GM18870 (cell line): ENCODE measurements around the gene ENKUR.

ENCODE experiments used
- ATAC-seq: cut with Tn5 transposase; IDR thresholded peaks from one replicate; pipeline ENCODE4 v1.9.1; 2021; ENCODE audit warnings: moderate library complexity; ENCODE audit not compliant: unreplicated experiment

The ENKUR gene, protein sequence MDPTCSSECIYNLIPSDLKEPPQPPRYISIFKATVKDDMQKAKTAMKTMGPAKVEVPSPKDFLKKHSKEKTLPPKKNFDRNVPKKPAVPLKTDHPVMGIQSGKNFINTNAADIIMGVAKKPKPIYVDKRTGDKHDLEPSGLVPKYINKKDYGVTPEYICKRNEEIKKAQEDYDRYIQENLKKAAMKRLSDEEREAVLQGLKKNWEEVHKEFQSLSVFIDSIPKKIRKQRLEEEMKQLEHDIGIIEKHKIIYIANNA

DNA sequence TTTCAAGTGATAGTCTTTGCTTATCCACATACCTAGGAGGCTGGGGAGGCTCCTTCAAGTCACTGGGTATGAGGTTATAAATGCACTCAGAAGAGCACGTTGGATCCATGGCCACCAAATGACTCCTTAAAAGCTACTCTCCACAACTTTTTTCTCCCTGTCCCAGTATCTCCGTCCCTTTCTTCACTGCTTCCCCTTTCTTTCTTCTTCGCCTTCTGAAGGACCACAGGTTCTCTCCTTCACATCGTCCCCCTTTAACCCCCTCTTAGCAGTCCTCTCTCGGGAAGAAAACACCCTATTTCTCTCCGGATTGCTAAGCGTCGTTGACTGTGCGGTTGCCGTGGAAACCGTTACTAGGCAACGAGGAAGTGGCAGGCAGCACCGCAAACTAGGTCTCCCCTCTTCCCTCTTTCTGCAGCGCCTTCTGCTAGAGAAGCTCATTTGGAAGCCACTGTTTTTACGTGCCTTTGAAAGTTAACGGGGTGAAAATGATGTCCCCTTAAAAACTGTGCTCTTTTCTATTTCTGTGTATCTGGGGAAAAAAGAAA, at the start of gene ENKUR:
TSS of gene ENKUR (minus strand) at position 331 of the 548 bp plus-strand sequence. CDS start at position 109, 222 bp downstream.
- ATAC-seq, result peak; percentile 74

DNA sequence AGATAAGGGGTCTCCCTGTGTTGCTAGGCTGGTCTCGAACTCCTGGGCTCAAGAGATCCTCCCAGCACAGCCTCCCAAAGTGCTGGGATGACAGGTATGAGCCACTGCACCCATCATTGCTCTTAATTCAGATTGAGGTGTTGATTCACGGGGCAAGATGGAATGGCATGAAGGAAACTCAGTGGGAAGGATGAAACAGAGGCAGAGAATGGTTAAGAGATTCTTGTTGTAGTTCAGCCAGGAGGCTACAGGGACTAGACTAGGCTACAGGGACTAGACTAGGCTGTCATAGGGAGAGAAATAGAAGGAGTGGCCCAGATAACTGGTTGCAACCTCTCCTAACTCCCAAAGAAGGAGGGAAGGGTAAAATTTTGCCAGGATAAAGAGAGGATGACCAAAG, 48.4 kb upstream of the ENKUR start:
- ATAC-seq, result no peak

DNA sequence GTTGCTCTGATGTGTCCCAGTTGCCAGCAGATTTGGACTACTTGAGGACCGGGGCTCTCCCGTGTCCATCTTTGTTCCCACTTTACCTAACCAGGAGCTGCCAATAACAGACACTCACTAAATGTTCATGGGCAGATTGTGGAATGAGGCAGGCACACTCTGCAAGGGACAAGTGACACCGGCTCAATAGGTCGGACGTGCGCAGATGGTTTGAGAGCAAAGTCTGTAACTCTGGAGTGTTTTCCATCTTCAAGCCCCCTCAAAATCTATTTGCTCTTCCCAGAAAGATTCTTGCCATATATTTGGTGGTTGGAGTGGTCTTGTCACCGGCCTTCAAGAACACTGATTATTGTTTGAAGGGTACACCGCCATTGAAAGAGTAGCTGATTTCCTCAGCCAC, 47.7 kb upstream of the ENKUR start:
- no peak for ATAC-seq

DNA sequence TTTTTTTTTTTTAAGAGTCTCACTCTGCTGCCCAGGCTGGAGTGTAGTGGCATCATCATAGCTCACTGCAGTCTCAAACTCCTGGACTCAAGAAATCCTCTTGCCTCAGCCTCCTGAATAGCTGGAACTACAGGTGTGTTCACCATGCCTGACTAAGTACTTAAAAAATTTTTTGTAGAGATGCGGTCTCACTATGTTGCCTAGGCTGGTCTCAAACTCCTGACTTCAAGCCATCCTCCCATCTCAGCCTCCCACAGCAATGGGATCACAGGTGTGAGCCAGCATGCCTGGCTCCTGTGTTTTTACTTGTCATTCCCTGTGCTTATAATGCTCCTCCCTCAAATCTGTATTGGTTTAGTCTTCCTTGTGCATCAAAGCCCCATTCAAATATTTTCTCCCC, 47.2 kb upstream of the ENKUR start:
- no peak for ATAC-seq

DNA sequence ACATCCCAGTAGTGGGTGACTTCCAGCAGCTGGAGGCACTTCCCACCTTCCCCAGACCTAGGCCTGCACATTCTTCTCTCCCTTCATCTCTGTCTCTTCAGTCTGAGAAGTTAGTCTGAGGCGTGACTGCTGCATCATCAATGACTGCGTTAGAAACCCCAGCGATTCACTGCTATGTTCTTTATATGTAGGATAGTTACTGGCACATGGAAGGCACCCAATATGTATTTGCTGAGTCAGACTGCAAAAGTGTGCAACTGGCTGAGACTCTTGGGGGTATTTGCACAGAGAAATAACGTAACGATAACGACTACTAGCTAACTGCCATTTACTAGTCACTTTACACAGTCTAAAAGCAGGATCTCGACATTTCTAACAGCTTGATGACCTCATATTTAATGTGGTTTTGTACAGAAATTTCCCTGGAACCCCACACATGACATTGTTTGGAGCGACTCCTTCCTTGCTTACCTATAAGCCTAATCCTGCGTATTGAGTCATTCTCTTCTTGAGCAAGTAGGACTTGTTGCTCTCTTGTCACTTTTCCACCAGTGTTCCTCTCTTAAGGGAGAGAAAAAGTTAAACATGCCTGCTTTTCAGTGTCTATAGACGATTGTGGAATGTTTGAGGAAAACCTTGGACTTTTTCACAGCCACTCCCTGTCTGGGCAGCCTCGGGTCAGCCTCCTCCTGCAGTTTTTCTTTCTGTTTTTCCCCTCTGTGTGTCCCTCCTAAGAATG, 45.9 kb upstream of the ENKUR start:
- ATAC-seq, result no peak

DNA sequence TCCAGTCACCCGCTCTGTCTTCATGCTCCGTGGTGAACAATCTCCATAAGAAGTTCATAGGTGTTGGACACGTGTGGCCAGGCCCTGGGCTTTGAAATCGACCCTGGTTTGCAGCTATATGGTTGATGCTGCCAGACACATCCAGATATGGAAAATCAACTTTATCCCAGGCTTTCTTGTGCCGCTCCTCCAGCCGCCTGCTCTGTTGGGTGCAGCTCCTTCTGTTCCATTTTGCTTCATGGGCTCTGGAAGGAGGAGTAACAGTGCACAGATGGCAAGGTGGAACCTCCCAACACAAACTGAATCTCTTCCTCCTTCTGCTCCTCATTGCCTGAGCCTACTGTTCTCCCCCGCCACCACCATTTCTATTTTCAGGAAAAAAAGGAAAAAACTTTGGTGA, 45.2 kb upstream of the ENKUR start:
- no peak for ATAC-seq

DNA sequence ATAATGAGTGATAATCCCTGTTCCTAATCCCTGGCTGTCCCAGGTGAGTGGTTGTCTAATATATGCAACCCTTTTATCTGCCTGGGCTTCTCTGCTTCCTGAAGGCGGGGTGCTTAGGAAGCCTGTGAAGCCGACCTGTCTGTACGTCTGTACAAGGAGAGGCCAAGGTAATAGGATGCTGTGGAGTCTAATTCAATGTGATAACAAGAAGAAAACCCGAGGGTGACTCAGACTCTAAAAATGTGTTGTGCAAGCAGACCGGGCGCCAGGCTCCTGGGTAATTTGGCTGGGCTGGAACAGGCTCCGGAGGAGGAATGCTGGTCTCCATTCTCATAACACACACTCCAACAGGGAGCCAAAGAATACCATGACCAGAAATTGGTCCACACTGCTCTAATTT, 44.0 kb upstream of the ENKUR start:
- ATAC-seq, result no peak

DNA sequence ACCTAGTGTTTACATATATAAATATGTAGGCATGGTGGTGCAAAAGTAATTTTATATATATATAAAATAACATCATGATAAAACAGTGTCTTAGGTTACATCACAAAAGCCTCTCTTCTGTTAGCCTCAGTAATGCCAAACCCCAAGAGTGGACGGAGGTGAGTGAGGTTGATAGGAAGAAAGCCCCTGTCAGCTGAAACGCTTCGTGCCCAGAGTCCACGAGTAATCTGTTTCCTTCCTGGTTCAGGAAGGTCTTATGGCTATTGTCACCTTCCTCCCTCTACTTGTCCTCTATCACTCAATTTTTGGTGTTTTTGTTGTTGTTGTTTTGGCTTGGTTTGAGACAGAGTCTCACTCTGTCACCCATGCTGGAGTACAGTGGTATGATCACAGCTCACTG, 41.9 kb upstream of the ENKUR start:
- no peak for ATAC-seq

DNA sequence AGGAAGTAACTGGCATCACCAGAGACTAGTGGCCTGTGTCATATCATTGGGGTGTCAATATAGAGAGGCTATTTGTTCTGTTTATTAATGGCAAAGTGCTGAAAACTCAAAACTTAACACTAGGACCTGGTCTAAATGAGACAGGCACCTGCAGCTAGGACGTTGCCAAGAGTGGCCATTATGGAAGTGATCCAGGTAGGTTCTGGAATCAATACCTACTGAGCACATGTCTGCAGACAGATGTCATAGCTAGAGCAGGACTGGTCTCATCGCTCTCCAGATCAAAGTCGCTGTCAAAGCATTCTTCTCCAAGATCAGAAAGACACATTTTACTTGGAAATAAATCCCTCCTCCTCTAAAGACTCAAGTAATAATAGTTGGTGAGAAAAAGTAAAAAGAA, 40.8 kb upstream of the ENKUR start:
- ATAC-seq, result no peak

DNA sequence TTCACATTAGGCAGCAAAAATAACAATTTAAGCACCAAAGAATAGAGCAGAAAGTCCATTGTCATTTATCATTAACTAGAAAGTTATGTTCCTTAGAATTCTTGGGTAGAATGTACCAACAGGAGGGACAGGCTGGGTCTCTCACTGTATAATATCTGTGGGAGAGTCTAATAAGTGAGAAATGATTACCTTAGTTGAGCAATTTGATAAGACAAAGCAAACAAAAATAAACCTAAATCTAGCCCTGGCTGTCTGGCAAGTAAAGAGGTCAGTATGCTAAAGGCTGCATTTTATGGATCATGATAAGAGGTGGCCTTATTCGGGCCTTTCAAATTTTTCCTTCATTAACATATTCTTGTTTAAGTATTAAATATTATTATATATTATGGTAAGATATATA, 36.1 kb upstream of the ENKUR start:
- no peak for ATAC-seq

DNA sequence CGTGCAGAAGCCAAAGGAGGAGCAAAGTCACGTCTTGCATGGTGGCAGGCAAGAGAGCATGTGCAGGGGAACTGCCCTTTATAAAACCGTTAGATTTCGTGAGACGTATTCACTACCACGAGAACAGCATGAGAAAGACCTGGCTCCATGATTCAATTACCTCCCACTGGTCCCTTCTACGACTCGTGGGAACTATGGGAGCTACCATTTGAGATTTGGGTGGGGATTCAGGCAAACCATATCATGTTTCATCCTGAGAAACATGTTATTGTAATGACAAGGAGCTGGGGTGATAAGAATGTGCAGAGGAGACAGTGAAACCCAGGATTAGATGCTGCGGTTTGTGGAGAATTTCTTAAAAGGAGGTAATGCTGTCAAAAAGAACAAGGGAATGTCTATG, 34.4 kb upstream of the ENKUR start:
- ATAC-seq, result no peak

DNA sequence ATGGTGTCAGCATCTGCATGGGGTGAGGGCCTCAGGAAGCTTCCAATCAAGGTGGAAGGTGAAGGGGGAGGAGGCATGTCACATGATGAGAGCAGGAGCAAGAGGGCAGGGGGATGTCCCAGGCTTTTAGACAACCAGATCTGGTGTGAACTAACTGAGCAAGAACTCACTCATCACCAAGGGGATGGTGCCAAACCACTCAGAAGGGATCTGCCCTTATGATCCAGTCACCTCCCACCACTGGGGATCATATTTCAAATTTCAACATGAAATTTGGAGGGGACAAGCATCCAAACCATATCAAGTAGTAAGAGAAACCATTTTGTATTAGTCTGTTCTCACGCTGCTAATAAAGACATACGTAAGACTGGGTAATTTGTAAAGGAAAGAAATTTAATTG, 34.0 kb upstream of the ENKUR start:
- no peak for ATAC-seq

DNA sequence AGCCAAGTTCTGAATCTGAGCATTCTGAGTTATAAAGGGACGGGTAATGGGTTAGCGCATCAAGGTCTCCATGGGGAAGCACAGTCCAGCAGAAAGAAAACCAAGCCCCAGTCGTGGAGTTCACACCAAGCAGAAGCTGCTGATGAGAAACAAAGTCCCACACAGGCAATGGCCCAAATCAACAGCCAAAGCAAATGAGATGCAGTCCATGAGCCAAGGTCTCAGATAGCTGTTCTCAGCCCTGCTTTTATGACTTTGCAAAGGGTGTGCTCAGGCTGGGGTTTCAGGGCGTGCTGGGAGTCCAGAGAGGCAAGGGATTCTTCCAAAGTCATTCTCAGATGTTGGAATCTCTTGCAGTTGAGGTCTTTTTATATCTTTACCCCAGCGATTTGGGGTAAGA, 32.5 kb upstream of the ENKUR start:
- no peak for ATAC-seq

DNA sequence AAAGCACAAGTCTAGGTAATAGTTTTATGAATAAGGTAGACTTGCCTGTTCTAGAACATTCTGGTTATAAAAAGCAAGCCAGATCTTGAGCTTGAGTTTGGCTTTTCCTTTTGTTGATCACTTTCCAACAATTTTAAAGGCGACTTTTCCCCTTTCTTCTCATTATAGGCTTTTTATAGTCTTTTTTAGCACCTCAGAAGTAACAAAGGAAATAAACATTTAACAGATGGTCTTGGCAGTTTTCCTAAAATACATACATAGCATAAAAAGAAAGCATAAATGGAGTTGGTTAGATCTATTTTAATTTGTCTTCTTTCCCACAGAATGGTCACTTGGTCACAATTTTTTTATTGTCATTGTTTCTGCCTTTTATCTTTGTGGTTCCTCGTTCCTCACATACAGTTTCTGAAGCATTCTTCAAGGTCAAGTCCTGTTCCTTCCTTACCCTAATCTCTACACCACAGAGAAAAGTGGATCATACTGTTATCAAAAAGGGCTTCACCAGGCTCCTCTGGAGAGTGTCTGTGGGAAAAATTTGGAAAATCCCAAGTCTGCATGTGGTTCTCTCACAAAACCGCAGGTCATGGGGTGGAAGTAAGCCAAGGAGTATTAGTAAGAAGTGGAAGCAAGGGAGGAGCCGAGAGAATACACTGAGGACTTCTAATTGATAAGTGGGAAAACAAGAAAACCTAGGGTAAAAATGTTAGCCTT, 31.8 kb upstream of the ENKUR start:
- no peak for ATAC-seq

DNA sequence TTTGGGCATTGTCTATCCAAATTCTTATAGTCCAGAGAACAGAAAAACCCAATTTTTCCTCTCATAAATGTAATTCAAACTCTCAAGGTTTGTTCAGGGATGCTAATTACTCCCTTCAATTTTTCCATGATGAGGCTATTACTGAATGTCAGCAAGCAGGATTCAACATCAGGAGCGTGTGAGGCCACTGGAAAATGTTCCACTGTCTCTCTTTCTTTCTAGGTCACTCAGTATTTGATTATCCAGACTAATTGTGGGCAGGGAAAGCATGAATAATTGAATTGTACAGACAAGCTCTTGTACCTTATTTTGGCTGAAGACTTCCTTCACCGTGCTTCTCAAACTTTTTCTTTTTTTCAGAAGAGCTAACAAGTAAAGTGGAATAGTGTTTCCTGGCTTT, 31.1 kb upstream of the ENKUR start:
- no peak for ATAC-seq

DNA sequence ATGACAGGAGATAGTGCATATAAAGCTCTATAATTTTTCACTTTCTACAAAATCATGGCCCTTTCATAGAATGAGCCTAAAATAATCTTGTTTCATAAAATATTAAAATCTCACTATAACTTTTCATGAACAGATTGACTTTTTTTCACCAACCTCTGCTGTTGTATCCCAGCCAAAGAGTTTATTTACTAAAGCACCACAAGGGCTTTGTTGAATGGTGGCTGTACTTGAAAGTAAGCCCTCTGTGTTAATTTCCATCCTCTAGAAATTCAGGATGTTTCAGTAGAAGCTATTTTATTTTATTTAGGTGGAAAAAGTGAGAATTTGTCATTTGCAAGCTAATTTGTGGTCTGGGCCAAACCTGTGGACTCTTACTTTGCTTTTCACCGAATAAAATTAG, 30.7 kb upstream of the ENKUR start:
- no peak for ATAC-seq

DNA sequence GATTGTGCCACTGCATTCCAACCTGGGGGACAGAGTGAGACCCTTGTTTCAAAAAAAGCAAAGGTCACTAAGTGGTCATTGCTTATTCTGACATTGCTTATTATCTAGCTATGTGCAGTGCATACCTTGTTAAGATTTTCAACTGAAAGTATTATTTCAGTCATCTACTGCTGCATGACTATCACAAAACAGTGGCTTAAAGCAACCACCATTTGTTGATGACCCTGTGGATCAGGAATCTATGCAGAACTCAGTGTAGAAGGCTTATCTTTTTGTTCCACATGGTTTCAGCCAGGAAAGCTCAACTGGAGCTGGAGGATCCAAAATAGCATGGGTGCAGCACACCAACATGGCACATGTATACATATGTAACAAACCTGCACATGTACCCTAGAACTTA, 23.6 kb upstream of the ENKUR start:
- ATAC-seq, result no peak

DNA sequence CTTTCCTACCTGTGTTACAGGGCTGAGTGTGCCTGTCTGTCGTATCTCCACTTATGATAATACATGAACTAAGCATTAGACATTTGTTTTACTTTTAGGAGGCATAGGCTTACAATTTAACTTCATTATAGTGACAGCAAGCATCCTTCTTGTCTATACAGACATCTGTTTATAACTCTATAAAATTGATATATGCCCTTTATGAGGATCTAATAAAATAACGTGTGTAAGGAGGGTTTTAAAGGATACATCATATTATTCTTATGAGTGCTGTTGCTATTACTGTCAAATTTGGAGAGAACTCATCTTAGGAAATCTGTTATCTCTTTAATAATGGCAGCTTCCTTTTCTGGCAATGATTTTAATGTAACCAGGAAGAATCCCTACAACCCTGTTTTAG, 22.4 kb upstream of the ENKUR start:
- no peak for ATAC-seq

DNA sequence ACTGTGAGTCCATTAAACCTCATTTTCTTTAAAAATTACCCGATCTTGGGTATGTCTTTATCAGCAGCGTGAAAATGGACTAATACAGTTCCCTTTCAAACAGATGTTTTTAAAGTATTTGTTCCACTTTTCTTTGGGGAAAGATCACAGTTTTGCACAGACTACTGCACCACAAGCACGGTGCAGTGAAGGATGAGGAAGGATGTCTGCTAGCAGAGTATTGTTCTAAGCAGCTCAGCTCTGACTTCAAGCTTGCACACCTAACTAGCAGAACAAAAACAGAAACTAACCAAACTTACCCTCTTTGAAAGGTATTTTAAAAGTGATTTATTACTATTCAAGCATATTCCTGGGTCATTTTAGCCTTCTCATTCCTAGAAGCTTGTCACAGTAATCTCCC, 20.4 kb upstream of the ENKUR start:
- no peak for ATAC-seq

DNA sequence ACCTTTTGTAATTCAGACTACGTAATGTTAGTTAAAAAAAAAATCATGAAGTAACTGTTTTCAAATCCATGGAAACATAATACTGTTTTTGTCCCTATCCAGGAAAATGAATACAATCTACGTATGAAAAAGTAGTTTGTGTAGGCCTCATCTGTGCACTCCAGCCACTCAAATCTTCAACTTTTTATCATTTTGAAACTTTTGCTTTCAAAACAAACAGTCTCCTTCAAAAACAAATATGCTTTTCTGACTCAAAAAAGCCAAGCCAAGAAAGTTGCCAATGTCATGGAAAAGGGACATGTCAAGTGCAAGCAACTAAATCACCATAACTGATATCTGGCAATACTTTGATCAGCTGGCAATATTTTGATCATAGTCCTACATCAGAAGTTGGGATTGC, 13.6 kb upstream of the ENKUR start:
- ATAC-seq, result no peak

DNA sequence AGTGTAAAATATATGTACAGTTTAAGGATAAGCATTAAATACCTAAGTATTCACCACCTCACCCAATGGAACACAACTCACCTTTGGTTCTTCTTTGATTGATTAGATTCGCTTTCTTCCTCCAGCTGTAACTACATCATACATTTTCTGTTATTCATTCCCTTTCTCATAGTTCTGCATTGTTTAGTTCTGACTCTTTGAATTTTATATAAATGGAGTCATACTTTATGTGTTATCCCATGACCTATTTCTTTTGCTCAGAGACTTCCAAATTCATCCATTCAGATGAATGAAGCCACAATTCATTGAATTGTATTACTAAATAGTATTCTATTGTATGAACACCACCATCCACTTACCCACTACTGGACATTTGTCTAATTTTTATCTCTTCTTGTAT, 12.8 kb upstream of the ENKUR start:
- ATAC-seq, result no peak

DNA sequence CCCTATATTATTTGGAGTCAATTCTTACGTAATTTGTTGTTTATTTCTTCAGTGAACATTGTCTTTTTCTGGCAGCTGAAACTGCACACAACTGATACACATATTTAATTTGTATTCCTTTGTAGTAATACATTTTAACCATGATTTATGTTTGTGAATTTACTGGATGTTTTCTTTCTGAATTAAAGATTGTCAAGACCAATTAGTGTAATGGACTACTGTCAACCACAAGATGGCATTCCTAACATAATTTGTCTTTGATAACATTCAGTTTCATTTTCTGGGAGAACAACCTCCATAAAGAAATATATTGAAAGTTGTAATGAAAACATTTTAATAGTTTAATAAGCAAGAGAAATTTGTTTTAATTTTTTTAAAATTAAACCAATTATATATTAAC, 10.5 kb upstream of the ENKUR start:
- ATAC-seq, result no peak
